Liver (tissue), 3 donors: ENCODE measurements around the gene KSR1.

Experiments
- EGR1 ChIP-seq, 2 donors: IDR thresholded peaks; 2 replicates each; pipeline ENCODE4 v1.6.1; 2016 to 2018; ENCODE audit warnings: antibody characterized with exemption in 2 of 2, low read depth in 2 of 2
- TF ChIP-seq, protein P1 (sequence below): fragments of 150-350 bp; IDR thresholded peaks from 2 replicates; pipeline ENCODE4 v1.5.1; 2017; ENCODE audit warnings: improper control_type of control experiment, low read depth, low read length; ENCODE audit not compliant: missing input control
- donor health status: healthy.
- donor health status: healthy.

DNA sequence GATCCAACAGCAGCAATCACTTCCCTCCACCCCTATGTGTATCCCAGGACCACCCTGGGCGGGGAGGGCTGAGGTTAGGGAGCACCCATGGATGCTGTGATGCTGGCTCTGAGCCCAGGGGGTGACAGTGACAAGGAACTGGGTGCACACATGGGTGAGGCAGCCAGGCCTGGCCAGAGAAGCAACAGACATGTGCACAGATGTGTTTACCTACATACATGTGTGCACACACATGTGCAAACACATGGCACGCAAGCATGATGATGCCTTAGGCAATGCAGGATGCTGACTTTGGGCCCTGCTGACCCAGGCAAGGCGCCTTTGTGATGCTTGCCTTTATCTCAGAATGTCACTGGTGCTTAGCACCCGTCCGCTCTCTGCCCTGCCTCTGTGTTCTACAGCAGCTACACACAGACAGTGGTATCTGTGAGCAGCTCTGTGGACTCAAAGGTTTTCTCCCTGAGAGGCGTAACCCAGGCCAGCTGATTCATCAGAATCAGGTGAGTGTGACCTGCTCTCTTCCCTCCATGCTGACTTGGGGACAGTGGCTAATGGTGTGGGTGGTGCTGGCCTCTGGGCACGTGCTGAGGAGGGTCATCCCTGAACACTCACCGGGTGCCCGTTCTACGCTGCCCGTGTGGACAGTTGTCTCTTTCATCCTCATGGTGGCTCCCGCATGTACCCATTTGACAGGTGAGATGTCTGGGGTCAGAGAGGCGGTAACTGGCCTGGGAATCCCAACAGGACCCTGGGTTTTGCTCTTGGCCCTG, 38.5 kb upstream of the KSR1 start:
- TF ChIP-seq, protein P1, sequence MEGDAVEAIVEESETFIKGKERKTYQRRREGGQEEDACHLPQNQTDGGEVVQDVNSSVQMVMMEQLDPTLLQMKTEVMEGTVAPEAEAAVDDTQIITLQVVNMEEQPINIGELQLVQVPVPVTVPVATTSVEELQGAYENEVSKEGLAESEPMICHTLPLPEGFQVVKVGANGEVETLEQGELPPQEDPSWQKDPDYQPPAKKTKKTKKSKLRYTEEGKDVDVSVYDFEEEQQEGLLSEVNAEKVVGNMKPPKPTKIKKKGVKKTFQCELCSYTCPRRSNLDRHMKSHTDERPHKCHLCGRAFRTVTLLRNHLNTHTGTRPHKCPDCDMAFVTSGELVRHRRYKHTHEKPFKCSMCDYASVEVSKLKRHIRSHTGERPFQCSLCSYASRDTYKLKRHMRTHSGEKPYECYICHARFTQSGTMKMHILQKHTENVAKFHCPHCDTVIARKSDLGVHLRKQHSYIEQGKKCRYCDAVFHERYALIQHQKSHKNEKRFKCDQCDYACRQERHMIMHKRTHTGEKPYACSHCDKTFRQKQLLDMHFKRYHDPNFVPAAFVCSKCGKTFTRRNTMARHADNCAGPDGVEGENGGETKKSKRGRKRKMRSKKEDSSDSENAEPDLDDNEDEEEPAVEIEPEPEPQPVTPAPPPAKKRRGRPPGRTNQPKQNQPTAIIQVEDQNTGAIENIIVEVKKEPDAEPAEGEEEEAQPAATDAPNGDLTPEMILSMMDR, result no peak
- no peak for TF ChIP-seq EGR1 (IDR thresholded peaks at IDR 0.05; ENCODE audit: low read depth in 2 of 2)
